Panc1 (cell line): ENCODE measurements around the gene ZFC3H1.

Experiments used
- POLR2AphosphoS5 ChIP-seq: IDR thresholded peaks from 2 replicates; pipeline ENCODE4 v1.6.1; 2012; ENCODE audit warnings: mild to moderate bottlenecking, low read depth, low read length, moderate library complexity
- TCF7L2 ChIP-seq: IDR thresholded peaks from 2 replicates; pipeline ENCODE4 v1.6.1; 2011; ENCODE audit warnings: mild to moderate bottlenecking, low read depth, low read length, inconsistent platforms
- TF ChIP-seq, protein P1 (sequence below): fragments of 450-650 bp; IDR thresholded peaks from 2 replicates; pipeline ENCODE4 v1.5.1; 2017; ENCODE audit warnings: mild to moderate bottlenecking
- TF ChIP-seq, protein P2 (sequence below), 2 experiments: IDR thresholded peaks; 2 replicates each; pipeline ENCODE4 v1.6.1; 2011 to 2012; ENCODE audit warnings: low read depth in 2 of 2, control low read depth in 1 of 2, low read length in 1 of 2, mild to moderate bottlenecking in 1 of 2, moderate library complexity in 1 of 2; ENCODE audit not compliant: insufficient read depth in 1 of 2

DNA sequence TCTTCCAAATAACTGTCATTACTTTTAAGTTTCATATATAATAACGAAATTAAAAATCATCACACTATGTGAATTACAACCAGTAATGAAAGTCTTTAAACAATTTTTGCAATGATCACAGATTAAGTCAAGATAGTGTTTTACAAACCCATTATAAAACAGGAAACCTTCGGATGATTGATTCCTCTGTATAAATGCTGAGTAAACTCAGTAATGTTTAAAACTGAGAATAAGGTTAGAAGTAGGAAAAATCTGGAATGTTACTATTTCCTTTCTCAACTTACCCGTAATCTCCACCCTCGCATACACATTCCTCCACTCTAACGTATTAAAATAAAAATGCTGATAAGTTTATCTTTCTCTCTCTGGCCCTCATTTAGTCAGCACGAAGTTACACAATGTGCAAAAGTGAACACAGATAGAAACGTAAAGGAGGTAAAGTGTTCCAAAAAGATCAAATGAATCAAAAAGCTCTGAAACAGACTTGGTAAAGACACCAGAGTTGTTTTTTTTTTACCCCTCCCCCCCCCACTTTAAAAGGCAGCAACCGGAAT is 1.6 kb downstream of the ZFC3H1 start:
- TF ChIP-seq, protein P1, sequence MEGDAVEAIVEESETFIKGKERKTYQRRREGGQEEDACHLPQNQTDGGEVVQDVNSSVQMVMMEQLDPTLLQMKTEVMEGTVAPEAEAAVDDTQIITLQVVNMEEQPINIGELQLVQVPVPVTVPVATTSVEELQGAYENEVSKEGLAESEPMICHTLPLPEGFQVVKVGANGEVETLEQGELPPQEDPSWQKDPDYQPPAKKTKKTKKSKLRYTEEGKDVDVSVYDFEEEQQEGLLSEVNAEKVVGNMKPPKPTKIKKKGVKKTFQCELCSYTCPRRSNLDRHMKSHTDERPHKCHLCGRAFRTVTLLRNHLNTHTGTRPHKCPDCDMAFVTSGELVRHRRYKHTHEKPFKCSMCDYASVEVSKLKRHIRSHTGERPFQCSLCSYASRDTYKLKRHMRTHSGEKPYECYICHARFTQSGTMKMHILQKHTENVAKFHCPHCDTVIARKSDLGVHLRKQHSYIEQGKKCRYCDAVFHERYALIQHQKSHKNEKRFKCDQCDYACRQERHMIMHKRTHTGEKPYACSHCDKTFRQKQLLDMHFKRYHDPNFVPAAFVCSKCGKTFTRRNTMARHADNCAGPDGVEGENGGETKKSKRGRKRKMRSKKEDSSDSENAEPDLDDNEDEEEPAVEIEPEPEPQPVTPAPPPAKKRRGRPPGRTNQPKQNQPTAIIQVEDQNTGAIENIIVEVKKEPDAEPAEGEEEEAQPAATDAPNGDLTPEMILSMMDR = no peak
- TF ChIP-seq POLR2AphosphoS5 = no peak
- TF ChIP-seq TCF7L2 = no peak
- TF ChIP-seq, protein P2, sequence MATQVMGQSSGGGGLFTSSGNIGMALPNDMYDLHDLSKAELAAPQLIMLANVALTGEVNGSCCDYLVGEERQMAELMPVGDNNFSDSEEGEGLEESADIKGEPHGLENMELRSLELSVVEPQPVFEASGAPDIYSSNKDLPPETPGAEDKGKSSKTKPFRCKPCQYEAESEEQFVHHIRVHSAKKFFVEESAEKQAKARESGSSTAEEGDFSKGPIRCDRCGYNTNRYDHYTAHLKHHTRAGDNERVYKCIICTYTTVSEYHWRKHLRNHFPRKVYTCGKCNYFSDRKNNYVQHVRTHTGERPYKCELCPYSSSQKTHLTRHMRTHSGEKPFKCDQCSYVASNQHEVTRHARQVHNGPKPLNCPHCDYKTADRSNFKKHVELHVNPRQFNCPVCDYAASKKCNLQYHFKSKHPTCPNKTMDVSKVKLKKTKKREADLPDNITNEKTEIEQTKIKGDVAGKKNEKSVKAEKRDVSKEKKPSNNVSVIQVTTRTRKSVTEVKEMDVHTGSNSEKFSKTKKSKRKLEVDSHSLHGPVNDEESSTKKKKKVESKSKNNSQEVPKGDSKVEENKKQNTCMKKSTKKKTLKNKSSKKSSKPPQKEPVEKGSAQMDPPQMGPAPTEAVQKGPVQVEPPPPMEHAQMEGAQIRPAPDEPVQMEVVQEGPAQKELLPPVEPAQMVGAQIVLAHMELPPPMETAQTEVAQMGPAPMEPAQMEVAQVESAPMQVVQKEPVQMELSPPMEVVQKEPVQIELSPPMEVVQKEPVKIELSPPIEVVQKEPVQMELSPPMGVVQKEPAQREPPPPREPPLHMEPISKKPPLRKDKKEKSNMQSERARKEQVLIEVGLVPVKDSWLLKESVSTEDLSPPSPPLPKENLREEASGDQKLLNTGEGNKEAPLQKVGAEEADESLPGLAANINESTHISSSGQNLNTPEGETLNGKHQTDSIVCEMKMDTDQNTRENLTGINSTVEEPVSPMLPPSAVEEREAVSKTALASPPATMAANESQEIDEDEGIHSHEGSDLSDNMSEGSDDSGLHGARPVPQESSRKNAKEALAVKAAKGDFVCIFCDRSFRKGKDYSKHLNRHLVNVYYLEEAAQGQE (IDR thresholded peaks at IDR 0.05; ENCODE audit: insufficient read depth in 1 of 2, low read depth in 2 of 2, low read length in 1 of 2) = no peak
